NB4 (cell line): ENCODE results near the gene ELMOD1.

Experiments
- POLR2A ChIP-seq: IDR thresholded peaks from 2 replicates; pipeline ENCODE4 v1.6.1; 2011; ENCODE audit warnings: mild to moderate bottlenecking; ENCODE audit not compliant: insufficient read length; ENCODE audit errors: extremely low read depth
- TF ChIP-seq, protein P1 (sequence below): IDR thresholded peaks from one replicate; pipeline ENCODE4 v1.5.1; 2012; ENCODE audit warnings: low read depth, low read length

- TF ChIP-seq, protein P1, sequence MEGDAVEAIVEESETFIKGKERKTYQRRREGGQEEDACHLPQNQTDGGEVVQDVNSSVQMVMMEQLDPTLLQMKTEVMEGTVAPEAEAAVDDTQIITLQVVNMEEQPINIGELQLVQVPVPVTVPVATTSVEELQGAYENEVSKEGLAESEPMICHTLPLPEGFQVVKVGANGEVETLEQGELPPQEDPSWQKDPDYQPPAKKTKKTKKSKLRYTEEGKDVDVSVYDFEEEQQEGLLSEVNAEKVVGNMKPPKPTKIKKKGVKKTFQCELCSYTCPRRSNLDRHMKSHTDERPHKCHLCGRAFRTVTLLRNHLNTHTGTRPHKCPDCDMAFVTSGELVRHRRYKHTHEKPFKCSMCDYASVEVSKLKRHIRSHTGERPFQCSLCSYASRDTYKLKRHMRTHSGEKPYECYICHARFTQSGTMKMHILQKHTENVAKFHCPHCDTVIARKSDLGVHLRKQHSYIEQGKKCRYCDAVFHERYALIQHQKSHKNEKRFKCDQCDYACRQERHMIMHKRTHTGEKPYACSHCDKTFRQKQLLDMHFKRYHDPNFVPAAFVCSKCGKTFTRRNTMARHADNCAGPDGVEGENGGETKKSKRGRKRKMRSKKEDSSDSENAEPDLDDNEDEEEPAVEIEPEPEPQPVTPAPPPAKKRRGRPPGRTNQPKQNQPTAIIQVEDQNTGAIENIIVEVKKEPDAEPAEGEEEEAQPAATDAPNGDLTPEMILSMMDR, result no peak
- no peak for TF ChIP-seq POLR2A
Measured at GRCh38 chr11:107592813-107593212, 1.9 kb downstream of the ELMOD1 start.
